ENCODE measurements around the gene MDK.
"Not testable (repeated sequence)": the region's sequence is repeated elsewhere in the genome, so short reads cannot be mapped to it uniquely, and the experiment has no call there.

MDK gene

GRCh38 chr11:46367244-46367915 lies 14.1 kb upstream of the MDK start:
- no peak overlapping the region for H3K4me3 ChIP-seq (ENCODE audit: low read depth, low read length)

GRCh38 chr11:46367916-46368267 lies 13.6 kb upstream of the MDK start:
- H3K4me3 ChIP-seq (ENCODE audit: low read depth, low read length) = no peak overlapping the region

GRCh38 chr11:46369458-46370152 lies 11.9 kb upstream of the MDK start:
- H3K4me3 ChIP-seq (ENCODE audit: low read depth, low read length) = no peak overlapping the region

GRCh38 chr11:46370253-46370652 lies 11.2 kb upstream of the MDK start:
- no peak overlapping the region for H3K4me3 ChIP-seq (ENCODE audit: low read depth, low read length)

- H3K4me3 ChIP-seq (ENCODE audit: low read depth, low read length) = not testable (repeated sequence)
Measured at GRCh38 chr11:46371262-46371661, 10.2 kb upstream of the MDK start.

GRCh38 chr11:46372086-46372485 lies 9.4 kb upstream of the MDK start:
- no peak overlapping the region for H3K4me3 ChIP-seq (ENCODE audit: low read depth, low read length)

- H3K4me3 ChIP-seq (ENCODE audit: low read depth, low read length) = not testable (repeated sequence)
Measured at GRCh38 chr11:46372501-46372900, 9.0 kb upstream of the MDK start.

- no peak overlapping the region for H3K4me3 ChIP-seq (ENCODE audit: low read depth, low read length)
Measured at GRCh38 chr11:46373787-46374740, 7.4 kb upstream of the MDK start.

GRCh38 chr11:46374815-46375214 lies 6.7 kb upstream of the MDK start:
- H3K4me3 ChIP-seq (ENCODE audit: low read depth, low read length) = no peak overlapping the region

GRCh38 chr11:46375392-46376101 lies 5.9 kb upstream of the MDK start:
- no peak overlapping the region for H3K4me3 ChIP-seq (ENCODE audit: low read depth, low read length)

- H3K4me3 ChIP-seq (ENCODE audit: low read depth, low read length) = no peak overlapping the region
Measured at GRCh38 chr11:46376258-46377050, 5.0 kb upstream of the MDK start.

GRCh38 chr11:46377290-46377689 lies 4.2 kb upstream of the MDK start:
- H3K4me3 ChIP-seq (ENCODE audit: low read depth, low read length) = no peak overlapping the region

- no peak overlapping the region for H3K4me3 ChIP-seq (ENCODE audit: low read depth, low read length)
Measured at GRCh38 chr11:46377831-46378230, 3.6 kb upstream of the MDK start.

GRCh38 chr11:46378296-46378695 lies 3.2 kb upstream of the MDK start:
- no peak overlapping the region for H3K4me3 ChIP-seq (ENCODE audit: low read depth, low read length)

GRCh38 chr11:46378811-46379481 lies 2.5 kb upstream of the MDK start:
- H3K4me3 ChIP-seq (ENCODE audit: low read depth, low read length) = no peak overlapping the region

GRCh38 chr11:46379482-46380293 lies 1.8 kb upstream of the MDK start:
- H3K4me3 ChIP-seq (ENCODE audit: low read depth, low read length) = peak overlapping the region; percentile 13

- peak overlapping the region; percentile 50 for H3K4me3 ChIP-seq (ENCODE audit: low read depth, low read length)
Measured at GRCh38 chr11:46380340-46381047, 975 bp upstream of the MDK start.

Data from iPS-11a (cell line).